Kidney (tissue), 14 donors: ENCODE results near the gene WWC2. TPM values are rescaled to one million over a fixed set of nuclear protein-coding genes. Genes with fewer than 3 reads are reported as not detected.

Experiments used
- DNase-seq, 5 donors: peaks; one replicate each; pipeline ENCODE4 v3.0.0-alpha.2; 2013 to 2020
- FAIRE-seq: peaks from 2 replicates; lab custom pipeline; 2012; peaks lifted over from hg19 to GRCh38; lab: Jason Lieb, UNC
- H3K27ac ChIP-seq, 2 donors: one replicate each; pipeline ENCODE4 v1.7.0; 2013; ENCODE audit warnings: low read depth in 2 of 2, low read length in 2 of 2, inconsistent platforms in 1 of 2
- H3K27me3 ChIP-seq: one replicate; pipeline ENCODE4 v1.7.1; 2013; ENCODE audit warnings: low read length, inconsistent platforms; ENCODE audit not compliant: control insufficient read depth, insufficient read depth
- H3K36me3 ChIP-seq, 3 donors: one replicate each; pipeline versions ENCODE4 v1.7.0 to v1.7.1; 2013; ENCODE audit warnings: low read length in 3 of 3, control low read depth in 1 of 3, inconsistent platforms in 1 of 3; ENCODE audit not compliant: insufficient read depth in 3 of 3, control insufficient read depth in 2 of 3
- H3K4me1 ChIP-seq, 3 donors: one replicate each; pipeline versions ENCODE4 v1.7.0 to v1.7.1; 2013; ENCODE audit warnings: low read length in 3 of 3, inconsistent platforms in 1 of 3, low read depth in 1 of 3; ENCODE audit not compliant: control insufficient read depth in 2 of 3, insufficient read depth in 2 of 3
- H3K4me3 ChIP-seq, 3 donors: one replicate each; pipeline versions ENCODE4 v1.7.0 to v1.8.1; 2013; ENCODE audit warnings: low read length in 3 of 3, control low read depth in 1 of 3, inconsistent platforms in 1 of 3
- H3K9ac ChIP-seq, 3 donors: one replicate each; pipeline versions ENCODE4 v1.7.0 to v1.7.1; 2013; ENCODE audit warnings: low read length in 3 of 3, control low read depth in 1 of 3, inconsistent platforms in 1 of 3
- H3K9me3 ChIP-seq, 3 donors: one replicate each; pipeline versions ENCODE4 v1.7.0 to v1.7.1; 2013; ENCODE audit warnings: low read length in 3 of 3, control low read depth in 1 of 3, inconsistent platforms in 1 of 3; ENCODE audit not compliant: control insufficient read depth in 2 of 3, insufficient read depth in 1 of 3
- CTCF ChIP-seq: IDR thresholded peaks from 3 replicates; pipeline ENCODE4 v1.5.1; 2012; ENCODE audit warnings: mild to moderate bottlenecking, moderate library complexity, borderline replicate concordance; ENCODE audit not compliant: insufficient read depth; ENCODE audit errors: extremely low read depth
- intact Hi-C: fragments of 100-400 bp; cut with DNase I; formaldehyde crosslinking; loops from one replicate; pipeline ENCODE4 v1.11.1; 2022
- polyA plus RNA-seq: library from polyadenylated mRNA; stranded (reverse); fragments of 350-450 nt; fragmentation: Illumina TruSeq; extraction: RNeasy Lipid Tissue Mini Kit (QIAGEN cat#74804); gene quantifications from one replicate; pipeline ENCODE4 v1.2.3, GENCODE V29; 2014; ENCODE audit warnings: low read depth, low replicate concordance; ENCODE audit not compliant: insufficient read depth
- total RNA-seq: library from RNA; stranded (reverse); fragmentation: NEBNext Ultra II Directional; extraction: Animal tissue kit (Norgen Biotek cat#: 25700); gene quantifications from one replicate; pipeline ENCODE4 v1.2.1, GENCODE V29; 2021
- donor health status: control.
- donor health status: control.
- donor health status: control.
- donor health status: control.
- donor health status: control.
- donor health status: DM: yes; HTN: yes; CAD: no.
- donor health status: Normal renal cell carcinoma (clear cell type).

The WWC2 gene
- total and polyA plus RNA-seq, 2 donors from 2014 or later, result 10.1 to 59.6 TPM

GRCh38 chr4:183348136-183348535 is 249.1 kb downstream of the WWC2 start:
- no peak overlapping the region for H3K4me3 ChIP-seq
- no peak for FAIRE-seq

GRCh38 chr4:183348706-183349659 is 249.9 kb downstream of the WWC2 start:
- DNase-seq, result no peak
- Histone ChIP-seq H3K27ac (peak overlapping the region in 1 of 2 donors; percentile 89), H3K4me3 (peak overlapping the region in 1 of 3 donors; percentile 49), H3K9ac (no peak overlapping the region), H3K27me3 (no peaks in the 10 kb centered on the region), H3K4me1 (peaks cover 0 to 4% (median 0%) of the 10 kb centered on the region in 3 donors), H3K36me3 (no peaks in the 10 kb centered on the region), H3K9me3 (no peaks in the 10 kb centered on the region)
- intact Hi-C loops, result no loop called here
- no peak for TF ChIP-seq CTCF
- FAIRE-seq, result no peak

More at GRCh38 chr4:183348136-183348535, 249.1 kb downstream of the WWC2 start:
- no peaks in the 10 kb centered on the region for H3K36me3 ChIP-seq
- H3K27me3 ChIP-seq, result no peaks in the 10 kb centered on the region
- intact Hi-C loops, result no loop called here
- TF ChIP-seq CTCF, result no peak
- H3K27ac ChIP-seq, result peak overlapping the region in 1 of 2 donors; percentile 89
- no peaks in the 10 kb centered on the region for H3K9me3 ChIP-seq
- H3K4me1 ChIP-seq, result peaks cover 0 to 4% (median 0%) of the 10 kb centered on the region in 3 donors
- H3K9ac ChIP-seq, result no peak overlapping the region
- DNase-seq, result no peak

- intact Hi-C loops, result no loop called here
- H3K9ac ChIP-seq, result no peak overlapping the region
- no peak for TF ChIP-seq CTCF
- no peaks in the 10 kb centered on the region for H3K27me3 ChIP-seq
- FAIRE-seq (no peak), DNase-seq (no peak)
- H3K36me3 ChIP-seq, result no peaks in the 10 kb centered on the region
- H3K4me1 ChIP-seq, result peaks cover 0 to 4% (median 0%) of the 10 kb centered on the region in 3 donors
- H3K27ac ChIP-seq, result peak overlapping the region in 1 of 2 donors; percentile 54
- no peaks in the 10 kb centered on the region for H3K9me3 ChIP-seq
- peak overlapping the region in 1 of 3 donors; percentile 49 for H3K4me3 ChIP-seq
Observed at GRCh38 chr4:183349673-183350072, 250.6 kb downstream of the WWC2 start.
